NCI-H1048 (cell line): ENCODE measurements around the gene RPL7L1.
"Not testable (repeated sequence)": the region's sequence is repeated elsewhere in the genome, so short reads cannot be mapped to it uniquely, and the experiment has no call there.

Source experiments
- DNase-seq: peaks from one replicate; lab custom pipeline; 2025; lab: John Stamatoyannopoulos, UW

RPL7L1 gene

DNA sequence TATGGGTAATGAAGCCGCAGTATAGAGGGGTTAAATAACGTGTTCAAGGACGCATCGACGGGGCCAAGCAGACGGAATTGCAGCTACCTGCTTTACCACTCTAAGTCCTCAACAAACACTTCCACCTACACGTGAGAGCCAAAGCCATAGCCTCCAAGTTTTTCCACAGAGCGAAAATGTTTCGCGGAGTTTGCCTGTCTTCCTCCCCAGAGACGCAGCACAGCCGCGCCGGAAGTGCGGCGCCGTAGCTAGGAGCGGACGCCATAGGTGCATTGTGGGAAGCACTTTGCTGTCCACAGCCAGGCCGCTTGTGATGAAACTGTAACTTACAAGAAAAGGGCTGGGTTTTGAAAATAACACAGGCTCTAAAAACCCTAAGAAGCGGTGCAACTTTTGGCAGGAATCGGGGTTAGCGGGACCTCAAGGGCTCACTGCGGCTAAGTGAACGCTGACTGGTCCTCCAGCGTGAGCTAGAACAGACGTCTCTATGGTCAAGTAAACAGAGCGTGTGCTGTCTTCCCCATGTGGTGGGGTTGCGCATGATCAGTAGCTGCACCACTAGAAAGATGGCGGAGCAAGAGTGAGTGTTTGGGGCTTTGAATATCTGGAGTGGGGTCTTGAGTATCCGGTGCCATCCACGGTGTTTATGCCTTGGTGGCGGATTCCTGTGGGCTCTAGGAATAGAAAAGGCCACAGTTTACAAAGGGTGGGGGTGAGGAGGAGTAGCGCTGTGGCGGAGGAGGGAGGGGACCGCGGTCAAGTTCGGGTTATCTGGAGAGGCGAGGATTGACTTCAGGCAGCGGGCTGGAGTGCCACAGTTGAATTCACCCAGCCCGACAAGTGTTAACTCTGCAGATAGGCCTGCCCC lies at the start of gene RPL7L1:
Gene RPL7L1 (plus strand): TSS at position 245 of the 868 bp plus-strand sequence. CDS start 295 bp downstream, at position 540.
- DNase-seq, result peak; percentile 37

- DNase-seq, result no peak
Measured at GRCh38 chr6:42831237-42831636, 48.2 kb upstream of the RPL7L1 start.

DNA sequence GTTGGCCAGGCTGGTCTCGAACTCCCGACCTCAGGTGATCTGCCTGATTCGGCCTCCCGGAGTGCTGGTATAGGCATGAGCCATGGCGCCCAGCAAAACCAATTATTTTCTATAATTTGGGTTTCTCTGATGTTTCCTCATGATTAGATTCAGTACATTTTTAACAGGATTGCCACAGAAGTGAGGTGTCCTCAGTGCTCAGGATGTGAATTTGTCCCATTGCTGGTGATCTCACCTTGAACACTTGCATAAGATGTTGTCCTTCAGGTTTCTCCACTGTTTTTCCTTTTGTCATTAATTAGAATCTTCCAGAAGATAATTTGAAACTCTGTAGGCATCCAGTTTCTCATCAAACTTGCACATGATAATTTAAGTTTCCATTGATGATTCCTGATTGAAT lies 45.4 kb upstream of the RPL7L1 start:
- no peak for DNase-seq

DNA sequence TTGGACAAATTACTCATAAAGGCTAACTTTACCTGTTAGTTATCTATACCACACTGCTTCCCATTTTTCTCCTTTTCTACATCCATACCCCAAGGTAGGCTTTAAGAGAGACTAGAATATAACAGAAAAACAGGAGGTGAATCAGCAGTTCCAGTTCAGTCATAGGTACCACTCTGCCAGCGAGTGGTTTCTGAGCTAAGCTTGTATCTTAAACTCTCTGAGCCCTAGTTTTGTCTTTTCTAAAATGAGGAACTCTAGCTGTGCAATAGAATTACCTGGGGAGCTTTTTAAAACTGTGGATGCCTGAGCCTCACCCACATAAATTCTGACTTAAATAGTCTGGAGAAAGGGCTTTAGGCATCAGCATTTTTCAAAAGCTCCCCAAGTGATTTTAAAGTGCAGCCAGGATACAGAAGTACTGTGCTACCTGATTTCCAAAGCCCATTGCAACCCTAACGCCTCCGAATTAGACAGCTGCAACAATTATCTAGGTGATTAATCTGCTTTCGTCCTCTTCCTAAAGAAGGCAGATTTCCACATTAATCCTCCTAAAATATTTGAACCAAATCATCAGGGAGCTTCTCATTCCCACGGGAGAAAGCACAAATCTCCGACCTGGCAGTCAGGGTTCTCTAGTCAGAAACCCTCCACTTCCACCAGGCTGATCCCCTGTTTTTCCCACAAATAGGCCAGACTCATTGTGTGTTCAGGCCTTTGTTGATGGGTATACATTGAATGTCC lies 37.4 kb upstream of the RPL7L1 start:
- no peak for DNase-seq

GRCh38 chr6:42845327-42845694 lies 34.1 kb upstream of the RPL7L1 start:
- no peak for DNase-seq

DNA sequence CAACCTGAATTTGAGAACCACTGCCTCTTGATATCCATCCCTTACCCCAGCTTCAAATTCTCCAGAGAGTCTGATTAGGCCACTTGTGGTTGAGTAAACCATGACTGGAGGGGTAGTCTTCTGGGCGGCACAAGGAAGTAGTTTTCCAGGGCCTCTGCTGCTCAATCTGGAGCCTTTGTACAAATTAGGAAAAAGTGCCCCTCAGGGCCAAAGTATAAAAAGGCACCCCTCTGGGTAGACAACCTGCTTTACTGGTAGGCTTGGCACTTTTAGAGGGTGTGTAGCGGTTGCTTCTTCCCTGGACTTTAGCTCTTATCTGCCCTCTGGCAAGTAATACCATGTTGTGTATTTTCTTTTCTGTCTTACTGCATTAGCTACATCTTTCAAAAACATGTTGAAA lies 32.9 kb upstream of the RPL7L1 start:
- no peak for DNase-seq

- no peak for DNase-seq
Measured at GRCh38 chr6:42848700-42849099, 30.7 kb upstream of the RPL7L1 start.

- DNase-seq, result no peak
Measured at GRCh38 chr6:42851599-42851998, 27.8 kb upstream of the RPL7L1 start.

GRCh38 chr6:42860036-42860435 lies 19.4 kb upstream of the RPL7L1 start:
- no peak for DNase-seq

GRCh38 chr6:42860481-42860880 lies 18.9 kb upstream of the RPL7L1 start:
- DNase-seq, result no peak

DNA sequence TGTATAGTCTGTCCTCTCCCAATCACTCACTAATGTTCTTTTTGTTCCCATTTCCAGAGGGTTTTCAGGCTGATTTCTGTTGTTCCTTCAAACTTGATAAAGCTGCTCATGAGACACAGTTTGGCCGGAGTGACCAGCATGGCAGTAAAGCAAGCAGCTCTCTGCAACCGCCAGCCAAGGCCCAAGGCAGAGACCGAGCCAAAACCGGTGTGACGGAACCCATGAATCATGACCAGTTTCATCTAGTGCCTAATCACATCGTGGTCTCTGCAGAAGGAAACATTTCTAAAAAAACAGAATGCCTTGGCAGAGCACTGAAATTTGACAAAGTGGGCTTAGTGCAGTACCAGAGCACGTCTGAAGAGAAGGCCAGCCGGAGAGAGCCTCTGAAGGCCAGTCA lies 14.8 kb upstream of the RPL7L1 start:
- DNase-seq, result no peak

DNA sequence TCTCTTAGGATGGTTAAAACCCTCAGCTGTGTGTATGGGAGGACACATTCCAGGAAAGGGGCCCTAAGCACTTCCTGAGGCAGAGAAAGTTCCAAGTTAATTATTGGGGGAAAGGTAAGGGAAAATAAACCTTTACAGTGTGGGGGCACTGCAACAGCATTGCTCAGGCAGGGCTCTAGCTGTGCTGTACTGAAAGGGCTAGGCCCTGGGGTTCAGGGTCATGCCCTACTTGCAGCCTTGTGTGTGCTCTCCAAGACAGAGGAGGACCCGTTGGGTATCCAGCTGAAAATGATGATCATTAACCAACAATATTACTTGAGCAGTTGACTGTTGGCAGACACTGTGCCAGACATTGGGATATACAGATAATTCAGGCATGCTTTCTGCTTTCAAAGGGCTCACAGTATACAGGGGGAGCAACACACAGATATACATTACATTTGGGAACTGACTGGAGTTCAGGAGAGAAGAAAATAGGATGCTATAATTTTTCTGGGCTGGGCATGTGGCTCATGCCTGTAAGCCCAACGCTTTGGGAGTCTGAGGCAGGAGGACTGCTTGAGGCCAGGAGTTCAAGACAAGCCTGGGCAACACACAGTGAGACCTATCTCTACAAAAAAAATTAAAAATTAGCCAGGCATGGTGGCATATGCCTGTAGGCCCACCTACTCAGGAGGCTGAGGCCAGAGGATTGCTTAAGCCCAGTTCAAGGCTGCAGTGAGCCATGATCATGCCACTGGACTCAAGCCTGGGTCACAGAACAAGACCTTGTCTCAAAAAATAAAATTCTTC lies 9.1 kb upstream of the RPL7L1 start:
- DNase-seq, result no peak

GRCh38 chr6:42871711-42872110 lies 7.7 kb upstream of the RPL7L1 start:
- no peak for DNase-seq

DNA sequence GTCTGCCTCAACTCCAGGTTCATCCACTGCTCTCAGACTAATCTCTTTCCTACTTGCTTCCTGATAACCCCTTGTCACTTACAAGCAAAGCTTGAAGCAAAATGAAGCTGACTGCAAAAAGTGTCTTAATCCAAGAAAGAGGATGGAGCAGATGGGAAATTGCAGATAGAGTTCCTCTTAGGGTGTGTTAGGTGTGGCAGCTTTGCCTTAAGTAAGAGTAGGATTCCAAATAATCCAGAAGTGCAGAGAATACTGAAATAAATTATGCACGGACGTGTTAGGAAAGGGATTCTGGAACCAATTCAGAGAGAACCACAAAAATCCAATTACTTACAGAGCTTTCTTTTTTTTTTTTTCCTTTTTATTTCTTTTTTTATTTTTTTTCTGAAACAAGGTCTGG lies 6.1 kb upstream of the RPL7L1 start:
- no peak for DNase-seq

DNA sequence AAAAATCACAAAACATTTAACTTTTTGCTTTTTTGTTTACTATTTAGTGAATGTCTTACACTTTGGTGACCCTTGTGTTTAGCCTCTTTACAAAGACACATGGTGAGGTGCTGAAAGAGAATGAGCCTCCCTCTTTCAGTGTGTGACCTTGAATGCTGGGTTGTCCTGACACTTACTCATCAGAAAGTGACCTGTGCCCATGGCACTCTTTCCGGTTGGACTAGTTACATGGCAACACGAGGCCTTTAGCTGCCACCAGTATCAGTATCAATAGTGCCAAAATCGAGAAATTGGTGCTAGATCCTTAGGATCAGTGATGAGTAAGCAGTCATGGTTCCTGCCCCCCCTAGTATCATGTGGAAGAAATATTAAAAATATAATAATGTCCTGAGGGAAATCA lies 1.7 kb upstream of the RPL7L1 start:
- DNase-seq, result no peak

DNA sequence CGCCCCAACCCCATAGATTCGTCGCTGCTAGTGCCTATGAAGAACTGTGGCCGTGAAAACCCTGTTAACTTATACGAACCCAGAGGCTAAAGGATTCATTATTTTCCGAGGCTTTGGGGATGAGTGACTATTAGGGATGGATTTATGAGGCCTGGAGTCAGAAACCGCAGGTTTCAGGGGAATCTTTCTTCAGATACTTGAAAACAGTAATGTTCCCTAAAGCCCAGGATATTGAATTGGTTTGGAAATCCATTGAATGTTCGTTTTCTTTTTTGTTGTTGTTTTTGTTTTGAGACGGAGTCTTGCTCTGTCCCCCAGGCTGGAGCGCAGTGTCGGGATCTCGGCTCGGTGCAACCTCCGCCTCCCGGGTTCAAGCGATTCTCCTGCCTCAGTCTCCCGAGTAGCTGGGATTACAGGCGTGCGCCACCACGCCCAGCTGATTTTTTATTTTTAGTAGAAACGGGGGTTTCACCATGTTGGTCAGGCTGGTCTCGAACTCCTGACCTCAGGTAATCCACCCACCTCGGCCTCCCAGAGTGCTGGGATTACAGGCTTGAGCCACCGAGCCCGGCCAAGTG lies 913 bp downstream of the RPL7L1 start:
- DNase-seq, result not testable (repeated sequence)

DNA sequence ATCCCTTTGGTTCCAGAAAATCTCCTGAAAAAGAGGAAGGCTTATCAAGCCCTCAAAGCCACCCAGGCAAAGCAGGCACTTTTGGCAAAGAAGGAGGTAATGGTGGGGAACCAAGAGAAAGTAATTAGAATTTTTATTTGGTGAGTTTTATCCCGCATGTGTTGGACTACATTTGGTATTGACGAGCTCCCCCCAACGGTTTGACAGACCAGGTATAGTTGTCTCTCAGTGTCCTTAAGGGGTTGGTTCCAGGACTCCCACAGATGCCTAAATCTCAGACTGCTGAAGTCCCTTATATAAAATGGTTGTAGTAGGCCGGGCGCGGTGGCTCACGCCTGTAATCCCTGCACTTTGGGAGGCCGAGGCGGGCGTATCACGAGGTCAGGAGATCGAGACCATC lies 1.5 kb downstream of the RPL7L1 start:
- not testable (repeated sequence) for DNase-seq

- no peak for DNase-seq
Measured at GRCh38 chr6:42885702-42886101, 6.3 kb downstream of the RPL7L1 start.

DNA sequence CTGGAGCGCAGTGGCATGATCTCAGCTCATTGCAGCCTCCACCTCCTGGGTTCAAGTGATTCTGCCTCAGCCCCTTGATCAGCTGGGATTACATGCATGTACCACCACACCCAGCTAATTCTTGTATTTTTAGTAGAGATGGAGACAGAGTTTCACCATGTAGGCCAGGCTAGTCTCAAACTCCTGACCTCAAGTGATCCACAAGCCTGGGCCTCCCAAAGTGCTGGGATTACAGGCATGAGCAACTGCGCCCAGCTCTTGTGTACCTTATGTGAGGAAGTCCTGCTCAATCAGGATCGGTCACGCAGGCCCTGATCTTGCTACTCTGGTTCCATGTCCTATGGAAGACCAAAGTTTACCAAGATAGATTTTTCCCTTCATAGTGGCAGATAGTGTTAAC lies 8.8 kb downstream of the RPL7L1 start:
- DNase-seq, result not testable (repeated sequence)

GRCh38 chr6:42889815-42890214 lies 10.4 kb downstream of the RPL7L1 start:
- no peak for DNase-seq

DNA sequence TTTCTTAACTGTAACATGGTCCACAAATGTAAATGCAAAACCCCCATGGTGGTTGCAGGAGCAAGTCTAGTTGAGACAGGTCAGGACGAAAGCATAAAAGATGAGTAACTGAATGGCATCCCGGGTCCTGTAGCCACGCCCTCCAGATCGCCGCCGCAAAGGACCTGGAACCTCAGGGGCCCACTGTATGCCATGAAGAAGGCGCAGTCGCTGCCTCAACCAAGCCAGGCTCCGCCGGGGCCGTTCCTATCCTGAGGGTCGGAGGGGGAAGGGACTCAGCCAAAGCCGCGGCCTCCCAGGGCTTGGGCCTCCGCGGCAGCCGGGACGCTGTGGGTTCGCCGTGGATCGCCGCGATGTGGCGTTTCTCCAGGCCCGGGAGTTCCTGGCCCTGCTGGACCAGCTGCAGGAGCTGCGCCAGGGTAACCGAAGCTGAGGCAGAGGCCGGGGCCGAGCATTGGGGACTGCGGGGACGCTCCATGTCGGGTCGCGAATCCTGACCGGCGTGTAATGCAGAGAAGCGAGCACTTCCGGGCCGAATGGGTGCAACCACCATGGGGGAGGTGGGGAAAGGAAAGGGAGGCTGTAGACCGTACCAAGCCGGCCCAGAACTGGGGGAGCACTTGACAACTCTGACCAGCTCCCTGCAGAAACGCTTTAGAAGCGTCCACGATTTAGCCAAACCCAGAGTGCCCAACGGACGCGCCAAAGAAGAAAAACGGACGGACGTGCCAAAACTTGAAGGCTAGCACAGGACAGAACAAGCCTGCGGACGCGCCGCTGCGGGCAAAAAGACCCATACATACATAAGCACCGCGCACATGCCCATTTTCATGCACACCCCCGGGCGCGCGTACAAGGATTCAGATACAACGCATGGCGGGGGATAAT lies 11.1 kb downstream of the RPL7L1 start:
- DNase-seq, result peak; percentile 83
